ENCODE results near the gene CRYGS.

DNA sequence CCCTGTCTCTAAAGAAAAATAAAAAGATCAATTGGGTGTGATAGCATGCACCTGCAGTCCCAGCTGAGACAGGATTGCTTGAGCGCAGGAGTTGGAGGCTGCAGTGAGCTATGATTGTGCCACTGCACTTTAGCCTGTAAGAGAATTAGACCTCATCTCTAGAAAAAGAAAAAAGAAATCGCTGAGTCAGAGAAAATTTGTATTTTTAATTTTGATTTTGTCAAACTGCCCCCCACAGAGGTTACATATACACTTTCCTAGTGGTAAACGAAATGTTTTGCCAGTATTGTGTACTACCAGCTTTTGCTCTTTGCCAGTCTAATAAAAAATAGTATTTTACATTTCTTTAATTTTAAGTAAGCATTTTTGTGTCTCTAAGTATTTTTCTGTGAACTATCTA is 5.3 kb upstream of the CRYGS start:
- TF ChIP-seq YY1 (IDR thresholded peaks at IDR 0.05; ENCODE audit: borderline replicate concordance in 1 of 3, control insufficient read depth in 1 of 3, extremely low read depth in 1 of 3, insufficient read depth in 3 of 3, insufficient read length in 1 of 3, insufficient replicate concordance in 2 of 3, low read depth in 1 of 3, low read length in 2 of 3) (no peak), THRAP3 (IDR thresholded peaks at IDR 0.05; ENCODE audit: borderline replicate concordance) (no peak), FOXA1 (IDR thresholded peaks at IDR 0.05; ENCODE audit: borderline replicate concordance) (no peak), NCOA1 (IDR thresholded peaks at IDR 0.05; ENCODE audit: low read depth) (no peak), MCM7 (IDR thresholded peaks at IDR 0.05) (no peak)
- TF ChIP-seq, protein P1, sequence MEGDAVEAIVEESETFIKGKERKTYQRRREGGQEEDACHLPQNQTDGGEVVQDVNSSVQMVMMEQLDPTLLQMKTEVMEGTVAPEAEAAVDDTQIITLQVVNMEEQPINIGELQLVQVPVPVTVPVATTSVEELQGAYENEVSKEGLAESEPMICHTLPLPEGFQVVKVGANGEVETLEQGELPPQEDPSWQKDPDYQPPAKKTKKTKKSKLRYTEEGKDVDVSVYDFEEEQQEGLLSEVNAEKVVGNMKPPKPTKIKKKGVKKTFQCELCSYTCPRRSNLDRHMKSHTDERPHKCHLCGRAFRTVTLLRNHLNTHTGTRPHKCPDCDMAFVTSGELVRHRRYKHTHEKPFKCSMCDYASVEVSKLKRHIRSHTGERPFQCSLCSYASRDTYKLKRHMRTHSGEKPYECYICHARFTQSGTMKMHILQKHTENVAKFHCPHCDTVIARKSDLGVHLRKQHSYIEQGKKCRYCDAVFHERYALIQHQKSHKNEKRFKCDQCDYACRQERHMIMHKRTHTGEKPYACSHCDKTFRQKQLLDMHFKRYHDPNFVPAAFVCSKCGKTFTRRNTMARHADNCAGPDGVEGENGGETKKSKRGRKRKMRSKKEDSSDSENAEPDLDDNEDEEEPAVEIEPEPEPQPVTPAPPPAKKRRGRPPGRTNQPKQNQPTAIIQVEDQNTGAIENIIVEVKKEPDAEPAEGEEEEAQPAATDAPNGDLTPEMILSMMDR (IDR thresholded peaks at IDR 0.05 in 2 of 3, conservative IDR thresholded peaks at IDR 0.05 in 1 of 3; ENCODE audit: insufficient read depth in 2 of 3, low read depth in 1 of 3, low read length in 3 of 3) = no peak
- TF ChIP-seq, protein P2, sequence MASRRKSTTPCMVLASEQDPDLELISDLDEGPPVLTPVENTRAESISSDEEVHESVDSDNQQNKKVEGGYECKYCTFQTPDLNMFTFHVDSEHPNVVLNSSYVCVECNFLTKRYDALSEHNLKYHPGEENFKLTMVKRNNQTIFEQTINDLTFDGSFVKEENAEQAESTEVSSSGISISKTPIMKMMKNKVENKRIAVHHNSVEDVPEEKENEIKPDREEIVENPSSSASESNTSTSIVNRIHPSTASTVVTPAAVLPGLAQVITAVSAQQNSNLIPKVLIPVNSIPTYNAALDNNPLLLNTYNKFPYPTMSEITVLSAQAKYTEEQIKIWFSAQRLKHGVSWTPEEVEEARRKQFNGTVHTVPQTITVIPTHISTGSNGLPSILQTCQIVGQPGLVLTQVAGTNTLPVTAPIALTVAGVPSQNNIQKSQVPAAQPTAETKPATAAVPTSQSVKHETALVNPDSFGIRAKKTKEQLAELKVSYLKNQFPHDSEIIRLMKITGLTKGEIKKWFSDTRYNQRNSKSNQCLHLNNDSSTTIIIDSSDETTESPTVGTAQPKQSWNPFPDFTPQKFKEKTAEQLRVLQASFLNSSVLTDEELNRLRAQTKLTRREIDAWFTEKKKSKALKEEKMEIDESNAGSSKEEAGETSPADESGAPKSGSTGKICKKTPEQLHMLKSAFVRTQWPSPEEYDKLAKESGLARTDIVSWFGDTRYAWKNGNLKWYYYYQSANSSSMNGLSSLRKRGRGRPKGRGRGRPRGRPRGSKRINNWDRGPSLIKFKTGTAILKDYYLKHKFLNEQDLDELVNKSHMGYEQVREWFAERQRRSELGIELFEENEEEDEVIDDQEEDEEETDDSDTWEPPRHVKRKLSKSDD (conservative IDR thresholded peaks at IDR 0.05; ENCODE audit: low read length) = no peak
- TF ChIP-seq, protein P3, sequence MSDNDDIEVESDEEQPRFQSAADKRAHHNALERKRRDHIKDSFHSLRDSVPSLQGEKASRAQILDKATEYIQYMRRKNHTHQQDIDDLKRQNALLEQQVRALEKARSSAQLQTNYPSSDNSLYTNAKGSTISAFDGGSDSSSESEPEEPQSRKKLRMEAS (CRISPR knock-in tag; IDR thresholded peaks at IDR 0.05) = no peak
